HG02763 (cell line): ENCODE results near the gene ATP11B.
"Not testable (repeated sequence)": the region's sequence is repeated elsewhere in the genome, so short reads cannot be mapped to it uniquely, and the experiment has no call there.

Experiments used
- ATAC-seq: cut with Tn5 transposase; IDR thresholded peaks from one replicate; pipeline ENCODE4 v1.9.1; 2021; ENCODE audit warnings: mild to moderate bottlenecking, moderate library complexity; ENCODE audit not compliant: unreplicated experiment

ATP11B gene

GRCh38 chr3:182822260-182822659 is 29.0 kb downstream of the ATP11B start:
- ATAC-seq = not testable (repeated sequence)

GRCh38 chr3:182824957-182825356 is 31.7 kb downstream of the ATP11B start:
- no peak for ATAC-seq

GRCh38 chr3:182829761-182830405 is 36.6 kb downstream of the ATP11B start:
- no peak for ATAC-seq

GRCh38 chr3:182837855-182838454 is 44.7 kb downstream of the ATP11B start:
- no peak for ATAC-seq

GRCh38 chr3:182843478-182843877 is 50.2 kb downstream of the ATP11B start:
- no peak for ATAC-seq

- no peak for ATAC-seq
These were observed 55.6 kb downstream of the ATP11B start for GRCh38 chr3:182848906-182849305.

- no peak for ATAC-seq
These were observed 61.8 kb downstream of the ATP11B start for GRCh38 chr3:182855076-182855475.

- no peak for ATAC-seq
These were observed 68.0 kb downstream of the ATP11B start for GRCh38 chr3:182861348-182861747.

- ATAC-seq = no peak
These were observed 69.0 kb downstream of the ATP11B start for GRCh38 chr3:182862159-182862860.

- ATAC-seq = no peak
These were observed 75.8 kb downstream of the ATP11B start for GRCh38 chr3:182869059-182869458.

GRCh38 chr3:182870917-182871316 is 77.6 kb downstream of the ATP11B start:
- ATAC-seq = not testable (repeated sequence)

GRCh38 chr3:182879031-182879611 is 85.8 kb downstream of the ATP11B start:
- no peak for ATAC-seq

- ATAC-seq = no peak
These were observed 93.2 kb downstream of the ATP11B start for GRCh38 chr3:182886497-182886896.

GRCh38 chr3:182889948-182890629 is 96.8 kb downstream of the ATP11B start:
- ATAC-seq = no peak

- ATAC-seq = no peak
These were observed 98.1 kb downstream of the ATP11B start for GRCh38 chr3:182891364-182891763.

- ATAC-seq = no peak
These were observed 98.9 kb downstream of the ATP11B start for GRCh38 chr3:182892226-182892625.

GRCh38 chr3:182895513-182896112 is 102.3 kb downstream of the ATP11B start:
- ATAC-seq = no peak

GRCh38 chr3:182896553-182896952 is 103.2 kb downstream of the ATP11B start:
- no peak for ATAC-seq

GRCh38 chr3:182902236-182902635 is 108.9 kb downstream of the ATP11B start:
- ATAC-seq = no peak

GRCh38 chr3:182904164-182904563 is 110.9 kb downstream of the ATP11B start:
- ATAC-seq = no peak

GRCh38 chr3:182905623-182906022 is 112.3 kb downstream of the ATP11B start:
- ATAC-seq = no peak
